Neutrophil (primary cell): ENCODE results near the gene CCSER2.
"Not testable (repeated sequence)": the region's sequence is repeated elsewhere in the genome, so short reads cannot be mapped to it uniquely, and the experiment has no call there.

Experiments
- H3K27ac ChIP-seq: fragments of 200-600 bp; sonication (generic); 2 replicates; pipeline ENCODE4 v1.5.1; 2016; ENCODE audit warnings: mild to moderate bottlenecking, moderate library complexity
- H3K27me3 ChIP-seq: fragments of 200-600 bp; sonication (generic); 2 replicates; pipeline ENCODE4 v1.6.0; 2016; ENCODE audit warnings: mild to moderate bottlenecking
- H3K36me3 ChIP-seq: fragments of 200-600 bp; sonication (generic); 2 replicates; pipeline ENCODE4 v1.5.1; 2017
- H3K4me1 ChIP-seq, 2 experiments: fragments of 200-600 bp in 1 of 2; sonication (generic) in 1 of 2; 1 replicate in 1 of 2; 2 replicates in 1 of 2; pipeline versions ENCODE4 v1.5.1 to v1.6.1; 2013 to 2016; ENCODE audit warnings: low read depth in 1 of 2, low read length in 1 of 2, mild to moderate bottlenecking in 1 of 2, moderate library complexity in 1 of 2; ENCODE audit not compliant: control insufficient read depth in 1 of 2, insufficient read depth in 1 of 2
- H3K4me3 ChIP-seq, 2 experiments: fragments of 200-600 bp in 1 of 2; sonication (generic) in 1 of 2; 1 replicate in 1 of 2; 2 replicates in 1 of 2; pipeline ENCODE4 v1.5.1; 2013 to 2016; ENCODE audit warnings: low read depth in 1 of 2, low read length in 1 of 2, mild to moderate bottlenecking in 1 of 2, moderate library complexity in 1 of 2
- H3K9me3 ChIP-seq: fragments of 200-600 bp; sonication (generic); 2 replicates; pipeline ENCODE4 v1.5.1; 2016
- CTCF ChIP-seq: fragments of 200-600 bp; sonication (generic); IDR thresholded peaks from 2 replicates; pipeline ENCODE4 v1.5.1; 2016; ENCODE audit warnings: antibody characterized with exemption

Gene CCSER2

GRCh38 chr10:84405662-84406061 lies 77.3 kb downstream of the CCSER2 start:
- no peak overlapping the region for H3K27ac ChIP-seq
- TF ChIP-seq CTCF: no peak
- H3K4me3 ChIP-seq: no peak overlapping the region
- no peaks in the 10 kb centered on the region for H3K36me3 ChIP-seq
- H3K4me1 ChIP-seq: peaks cover 6 to 12% of the 10 kb centered on the region in 2 experiments
- no peaks in the 10 kb centered on the region for H3K27me3 ChIP-seq
- no peaks in the 10 kb centered on the region for H3K9me3 ChIP-seq

GRCh38 chr10:84406561-84406960 lies 78.2 kb downstream of the CCSER2 start:
- Histone ChIP-seq H3K4me3 (no peak overlapping the region), H3K27ac (no peak overlapping the region), H3K4me1 (peaks cover 6 to 11% of the 10 kb centered on the region in 2 experiments), H3K9me3 (no peaks in the 10 kb centered on the region), H3K27me3 (no peaks in the 10 kb centered on the region), H3K36me3 (no peaks in the 10 kb centered on the region)
- TF ChIP-seq CTCF: no peak

GRCh38 chr10:84407388-84408049 lies 79.1 kb downstream of the CCSER2 start:
- no peaks in the 10 kb centered on the region for H3K27me3 ChIP-seq
- no peaks in the 10 kb centered on the region for H3K9me3 ChIP-seq
- no peaks in the 10 kb centered on the region for H3K36me3 ChIP-seq
- H3K4me3 ChIP-seq: no peak overlapping the region
- H3K4me1 ChIP-seq: peaks cover 0 to 6% of the 10 kb centered on the region in 2 experiments
- H3K27ac ChIP-seq: no peak overlapping the region
- no peak for TF ChIP-seq CTCF

- Histone ChIP-seq H3K9me3 (no peaks in the 10 kb centered on the region), H3K4me1 (peaks cover 0 to 9% of the 10 kb centered on the region in 2 experiments), H3K4me3 (no peak overlapping the region), H3K27me3 (no peaks in the 10 kb centered on the region), H3K27ac (no peak overlapping the region), H3K36me3 (no peaks in the 10 kb centered on the region)
- TF ChIP-seq CTCF: no peak
Measured at GRCh38 chr10:84412482-84412881, 84.1 kb downstream of the CCSER2 start.

- H3K9me3 ChIP-seq, H3K36me3 ChIP-seq, H3K4me1 ChIP-seq, H3K27me3 ChIP-seq, H3K4me3 ChIP-seq, H3K27ac ChIP-seq: not testable (repeated sequence)
Measured at GRCh38 chr10:84414110-84414509, 85.7 kb downstream of the CCSER2 start.

GRCh38 chr10:84415539-84416244 lies 87.3 kb downstream of the CCSER2 start:
- H3K4me1 ChIP-seq: peaks cover 0 to 9% of the 10 kb centered on the region in 2 experiments
- no peak overlapping the region for H3K4me3 ChIP-seq
- no peaks in the 10 kb centered on the region for H3K27me3 ChIP-seq
- no peaks in the 10 kb centered on the region for H3K9me3 ChIP-seq
- no peaks in the 10 kb centered on the region for H3K36me3 ChIP-seq
- no peak overlapping the region for H3K27ac ChIP-seq
- TF ChIP-seq CTCF: no peak
